ENCODE measurements around the gene DHDDS.
"Not testable (repeated sequence)": the region's sequence is repeated elsewhere in the genome, so short reads cannot be mapped to it uniquely, and the experiment has no call there.

Gene DHDDS

DNA sequence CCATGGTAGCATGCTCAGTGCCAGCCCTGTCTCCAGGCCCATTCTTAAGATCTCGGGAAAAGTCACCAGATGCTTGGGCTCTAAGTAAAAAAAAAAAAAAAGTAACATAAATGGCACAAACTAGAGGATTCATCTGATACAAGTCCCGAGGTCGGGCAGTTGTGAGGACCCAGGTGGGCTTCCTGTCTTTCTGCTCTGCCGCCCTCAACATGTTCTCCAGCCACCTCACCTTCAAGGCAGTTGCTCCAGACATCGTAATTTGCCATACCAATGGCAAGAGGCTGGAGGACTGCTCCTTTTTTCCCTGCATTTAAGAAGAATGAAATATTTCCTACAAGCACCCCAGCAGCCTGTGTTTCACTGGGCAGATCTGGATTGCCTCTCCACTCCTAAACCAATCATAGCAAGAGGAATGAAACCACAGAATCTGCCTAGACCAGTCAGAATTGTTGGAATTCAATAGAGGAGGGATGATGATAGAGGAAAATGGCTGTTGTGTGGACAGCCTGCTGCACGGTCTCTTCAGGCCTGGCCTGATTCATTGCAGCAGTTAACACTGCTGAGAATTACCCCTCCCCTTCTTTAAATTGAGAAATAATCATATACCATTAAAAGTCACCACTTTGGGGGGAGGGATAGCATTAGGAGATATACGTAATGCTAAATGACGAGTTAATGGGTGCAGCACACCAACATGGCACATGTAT is 45.5 kb downstream of the DHDDS start:
- no peak for DNase-seq

DNA sequence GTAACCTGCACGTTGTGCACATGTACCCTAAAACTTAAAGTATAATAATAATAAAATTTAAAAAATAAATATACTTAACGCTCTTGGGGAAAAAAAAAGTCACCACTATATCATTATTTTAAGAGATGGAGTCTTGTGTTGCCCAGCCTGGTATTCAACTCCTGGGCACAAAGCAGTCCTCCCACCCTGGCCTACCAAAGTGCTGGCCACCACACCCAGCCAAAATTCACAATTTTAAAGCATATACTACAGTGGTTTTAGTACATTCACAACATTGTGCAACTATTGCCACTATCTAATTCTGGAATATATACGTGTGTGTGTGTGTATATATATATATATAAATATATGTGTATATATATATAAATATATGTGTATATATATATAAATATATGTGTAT is 46.0 kb downstream of the DHDDS start:
- no peak for DNase-seq

DNA sequence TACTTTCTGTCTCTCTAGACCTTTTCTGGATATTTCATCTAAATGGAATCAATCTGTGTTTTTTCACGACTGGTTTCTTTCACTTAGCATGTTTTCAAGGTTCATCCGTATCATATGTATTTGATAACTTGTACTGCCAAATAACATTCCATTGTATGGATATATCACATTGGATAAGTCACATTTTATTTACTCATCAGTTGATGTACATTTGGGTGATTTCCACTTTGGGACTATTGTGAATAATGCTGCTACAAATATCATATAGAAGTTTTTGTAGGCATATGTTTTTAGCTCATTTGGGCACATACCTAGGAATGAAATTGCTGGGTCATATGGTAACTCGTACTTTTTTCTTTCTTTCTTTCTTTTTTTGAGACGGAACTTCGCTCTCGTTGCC is 46.9 kb downstream of the DHDDS start:
- DNase-seq, result no peak

DNA sequence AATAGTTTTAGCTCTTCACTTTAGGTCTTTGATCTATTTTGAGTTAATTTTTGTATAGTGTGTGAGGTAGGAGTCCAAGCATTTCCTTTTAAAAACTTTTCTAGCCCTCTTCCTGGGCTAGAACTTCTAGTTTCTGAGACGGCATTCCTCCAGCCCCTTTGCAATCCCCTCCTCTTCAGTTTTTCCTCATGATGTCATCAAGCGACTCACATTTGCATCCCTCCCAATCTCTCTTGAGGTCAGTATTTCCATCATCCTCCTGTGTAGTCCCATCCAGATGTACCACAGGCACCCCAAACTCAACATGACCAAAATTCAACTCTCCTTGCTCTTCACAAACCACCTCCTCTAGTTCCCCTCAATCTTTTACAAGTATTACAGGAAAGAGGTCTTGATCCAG is 50.8 kb downstream of the DHDDS start:
- no peak for DNase-seq

DNA sequence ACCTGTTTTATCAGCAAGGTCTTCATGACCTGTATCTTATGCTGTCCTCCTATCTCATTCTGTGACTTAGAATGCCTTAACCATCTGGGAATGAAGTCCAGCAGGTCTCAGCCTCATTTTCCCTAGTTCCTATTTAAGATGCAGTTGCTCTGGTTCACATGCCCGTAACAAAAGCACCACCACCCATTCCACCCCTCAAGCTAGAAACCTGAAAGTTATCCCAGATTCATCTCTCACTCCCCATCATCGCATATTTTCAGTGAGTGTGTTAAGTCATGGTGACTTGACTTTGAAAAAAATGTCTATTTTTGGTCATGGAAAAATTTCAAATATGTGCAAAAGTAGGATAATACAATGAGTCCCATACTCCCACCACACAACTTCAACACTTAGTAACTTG is 51.9 kb downstream of the DHDDS start:
- no peak for DNase-seq

DNA sequence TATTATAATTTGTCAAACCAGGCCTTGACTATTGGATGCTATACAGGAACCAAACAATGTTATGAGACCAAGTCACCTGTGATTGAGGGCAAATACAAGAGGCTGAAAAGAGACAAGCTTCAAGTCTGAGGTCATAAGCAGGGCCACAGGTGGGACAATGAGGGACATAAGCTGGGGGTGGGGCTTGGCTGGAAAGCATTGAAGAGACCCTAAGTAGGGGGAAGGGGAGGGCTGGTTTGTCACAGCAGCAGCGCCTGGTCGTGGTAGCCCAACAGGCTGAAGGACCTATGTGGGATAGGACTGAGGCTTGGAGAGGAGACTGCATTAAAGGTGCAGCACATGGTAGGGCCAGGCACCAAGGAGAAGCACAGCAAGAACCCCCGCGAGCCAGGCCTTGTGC is 58.0 kb downstream of the DHDDS start:
- no peak for DNase-seq

DNA sequence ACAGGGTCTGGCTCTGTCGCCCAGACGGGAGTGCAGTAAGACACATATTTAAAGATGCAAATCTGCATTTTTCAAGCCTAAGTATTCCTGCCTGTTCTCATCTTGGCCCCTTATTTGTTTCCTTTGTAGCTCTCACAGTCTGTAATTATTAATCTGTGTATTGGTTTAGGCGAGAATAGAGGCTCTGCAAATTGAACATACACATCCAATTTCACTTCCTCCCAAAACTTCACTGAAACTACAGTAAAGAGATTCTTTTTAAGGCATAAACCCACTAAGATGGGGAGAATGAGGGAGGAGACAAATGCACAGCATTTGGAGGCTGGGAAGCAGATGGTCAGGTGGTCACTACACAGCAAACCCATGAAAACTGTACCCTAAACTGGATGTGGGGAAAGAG is 61.1 kb downstream of the DHDDS start:
- DNase-seq, result no peak

DNA sequence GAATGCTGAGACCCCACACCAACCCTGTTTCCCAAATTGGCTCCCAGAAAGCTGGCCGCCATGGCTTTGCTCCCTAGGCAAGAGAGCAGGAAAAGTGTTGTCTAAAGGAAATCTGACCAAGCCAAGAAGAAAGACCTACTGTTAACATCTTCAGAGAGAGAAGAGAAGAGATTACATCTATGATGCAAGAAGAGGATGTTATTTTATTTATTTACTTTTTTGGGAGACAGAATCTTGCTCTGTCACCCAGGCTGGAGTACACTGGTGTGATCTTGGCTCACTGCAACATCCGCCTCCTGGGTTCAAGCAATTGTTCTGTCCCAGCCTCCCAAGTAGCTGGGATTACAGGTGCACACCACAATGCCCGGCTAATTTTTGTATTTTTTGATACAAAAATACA is 61.8 kb downstream of the DHDDS start:
- DNase-seq, result no peak

DNA sequence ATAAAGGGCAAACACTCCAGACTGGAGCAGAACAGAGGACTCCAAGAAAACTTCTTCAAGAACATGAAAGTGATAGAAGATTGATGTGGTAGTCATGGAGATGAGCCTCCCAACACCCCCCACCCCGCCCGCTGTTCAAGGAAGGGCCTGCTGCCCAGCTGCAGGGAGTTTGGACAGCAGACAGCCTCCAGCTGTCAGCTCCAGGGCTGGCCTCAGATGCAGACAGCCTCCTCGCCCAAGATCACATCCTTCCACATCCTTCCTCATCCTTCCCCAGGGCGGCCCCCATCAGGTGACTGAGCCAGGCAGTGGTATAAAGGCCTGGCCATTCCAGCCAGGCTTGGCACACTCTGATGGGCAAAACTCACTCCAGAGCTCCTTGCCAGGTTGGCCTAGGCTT is 64.7 kb downstream of the DHDDS start:
- DNase-seq, result no peak

DNA sequence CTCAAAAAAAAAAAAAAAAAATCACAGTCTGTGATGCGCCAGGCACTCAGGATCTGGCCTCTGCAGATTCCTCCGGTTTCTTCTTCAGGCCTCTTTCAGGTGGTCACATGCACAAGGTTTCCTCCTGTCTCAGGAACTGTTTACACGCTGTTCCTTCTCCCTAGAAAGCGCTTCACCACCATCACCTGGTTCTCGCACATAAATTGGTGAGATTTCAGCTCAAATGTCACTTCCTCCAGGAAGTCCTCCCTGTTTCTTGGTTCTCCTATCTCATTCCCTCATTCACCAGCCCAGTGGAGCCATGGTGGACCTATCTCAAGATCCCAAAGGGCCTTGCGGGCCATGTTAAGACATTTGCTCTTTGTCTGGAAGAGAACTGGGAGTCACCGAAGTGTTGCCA is 66.8 kb downstream of the DHDDS start:
- no peak for DNase-seq

DNA sequence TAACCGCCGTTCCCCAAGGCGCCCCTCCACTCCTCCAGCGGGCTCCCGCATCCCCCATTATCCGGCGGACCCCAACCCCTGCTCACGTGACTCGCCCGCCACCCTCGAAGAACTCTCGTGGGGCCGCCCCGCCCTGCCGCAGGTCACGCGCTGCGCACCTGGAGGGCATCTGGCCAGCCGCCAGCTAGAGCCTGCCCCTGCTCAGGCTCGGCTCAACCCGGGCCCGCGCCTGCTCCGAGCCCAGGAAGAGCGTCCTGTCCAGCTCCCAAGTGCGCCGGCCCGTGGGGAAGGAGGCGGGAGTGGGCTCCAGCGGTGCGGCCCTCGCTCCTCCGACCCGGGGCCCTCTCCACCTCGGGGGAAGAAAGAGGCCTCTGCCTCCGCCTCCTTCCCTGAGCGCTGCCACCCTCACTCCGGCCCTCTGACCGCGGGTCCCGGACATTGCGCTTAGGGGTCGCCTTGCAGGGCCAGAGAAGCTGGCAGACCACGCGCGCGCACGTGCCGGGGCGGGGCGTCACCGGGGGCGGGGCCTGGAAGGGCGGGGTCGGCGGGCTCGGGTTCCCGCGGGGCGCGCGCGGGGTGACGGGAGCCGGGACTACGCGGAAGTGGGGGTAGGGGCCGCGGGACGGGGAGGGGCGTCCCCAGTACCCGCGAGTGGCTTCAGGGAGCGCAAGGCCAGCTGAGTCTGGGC is 68.5 kb downstream of the DHDDS start:
- DNase-seq, result peak; percentile 83

DNA sequence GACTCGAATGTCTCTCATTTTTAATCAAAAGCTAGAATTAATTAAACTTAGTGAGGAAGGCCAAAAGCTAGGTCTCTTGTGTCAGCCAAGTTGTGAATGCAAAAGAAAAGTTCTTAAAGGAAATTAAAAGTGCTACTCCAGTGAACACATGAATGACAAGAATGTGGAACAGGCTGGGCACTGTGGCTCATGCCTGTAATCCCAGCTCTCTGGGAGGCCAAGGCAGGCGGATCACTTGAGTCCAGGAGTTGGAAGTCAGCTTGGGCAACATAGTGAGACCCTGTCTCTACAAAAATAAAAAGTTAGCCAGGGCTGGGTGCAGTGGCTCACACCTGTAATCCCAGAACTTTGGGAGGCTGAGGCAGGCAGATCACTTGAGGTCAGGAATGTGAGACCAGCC is 78.6 kb downstream of the DHDDS start:
- not testable (repeated sequence) for DNase-seq

DNA sequence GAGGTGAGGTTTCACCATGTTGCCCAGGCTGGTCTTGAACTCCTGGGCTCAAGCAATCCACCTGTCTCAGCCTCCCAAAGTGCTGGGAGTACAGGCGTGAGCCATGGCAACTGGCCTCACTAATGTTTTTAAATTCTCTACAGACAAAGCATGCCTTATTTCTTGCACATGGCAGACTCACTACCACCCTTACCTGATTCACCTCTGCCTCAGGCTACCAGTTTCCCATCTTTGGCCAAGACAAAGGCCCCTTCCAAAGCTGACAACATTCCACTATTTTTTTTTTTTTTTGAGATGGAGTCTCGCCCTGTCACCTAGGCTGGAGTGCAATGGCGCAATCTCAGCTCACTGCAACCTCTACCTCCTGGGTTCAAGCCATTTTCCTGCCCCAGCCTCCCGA is 83.7 kb downstream of the DHDDS start:
- not testable (repeated sequence) for DNase-seq

DNA sequence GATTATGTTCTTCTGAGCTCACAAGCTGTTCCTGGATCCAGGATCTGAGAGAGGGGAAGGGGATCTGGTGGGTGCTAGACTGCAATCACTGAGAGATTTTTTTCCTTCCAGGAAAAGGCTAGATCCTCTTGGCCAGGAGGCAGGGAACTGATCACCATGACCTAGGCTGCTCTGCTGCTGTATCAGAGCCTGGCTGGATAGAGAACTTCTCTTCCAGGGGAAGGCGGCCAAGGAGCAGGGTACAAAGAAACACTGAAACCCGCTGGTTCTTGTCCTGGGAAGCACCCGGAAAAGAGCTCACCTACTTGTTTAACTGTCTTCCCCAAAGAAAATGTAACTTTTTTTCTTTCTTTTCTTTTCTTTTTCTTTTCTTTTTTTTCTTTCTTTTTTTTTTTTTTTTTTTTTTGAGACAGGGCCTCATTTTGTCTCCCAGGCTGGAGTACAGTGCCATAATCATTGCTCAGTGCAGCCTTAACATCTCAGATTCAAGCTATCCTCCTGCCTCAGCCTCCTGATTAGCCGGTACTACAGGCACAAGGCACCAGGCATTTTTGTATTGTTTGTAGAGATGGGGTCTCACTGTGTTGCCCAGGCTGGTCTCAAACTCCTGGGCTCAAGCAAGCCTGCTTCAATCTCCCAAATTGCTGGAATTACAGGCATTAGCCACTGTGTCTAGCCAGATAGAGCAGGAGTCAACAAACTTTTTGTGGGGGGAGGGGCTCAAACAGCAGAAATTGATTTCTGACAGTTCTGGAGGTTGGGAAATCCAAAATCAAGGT is 85.1 kb downstream of the DHDDS start:
- no peak for DNase-seq

DNA sequence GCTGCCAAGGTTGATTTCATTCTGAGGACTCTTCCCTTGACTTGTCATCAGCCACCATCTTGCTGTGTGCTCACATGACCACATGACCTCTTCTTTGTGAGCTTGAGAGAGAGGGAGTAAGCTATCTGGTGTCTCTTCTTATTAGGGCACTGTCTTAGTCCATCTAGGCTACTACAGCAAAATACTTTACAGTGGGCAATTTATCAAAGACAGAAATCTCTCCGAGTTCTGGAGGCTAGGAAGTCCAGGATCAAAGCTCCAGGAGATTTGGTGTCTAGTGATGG is 85.6 kb downstream of the DHDDS start:
- DNase-seq, result no peak

DNA sequence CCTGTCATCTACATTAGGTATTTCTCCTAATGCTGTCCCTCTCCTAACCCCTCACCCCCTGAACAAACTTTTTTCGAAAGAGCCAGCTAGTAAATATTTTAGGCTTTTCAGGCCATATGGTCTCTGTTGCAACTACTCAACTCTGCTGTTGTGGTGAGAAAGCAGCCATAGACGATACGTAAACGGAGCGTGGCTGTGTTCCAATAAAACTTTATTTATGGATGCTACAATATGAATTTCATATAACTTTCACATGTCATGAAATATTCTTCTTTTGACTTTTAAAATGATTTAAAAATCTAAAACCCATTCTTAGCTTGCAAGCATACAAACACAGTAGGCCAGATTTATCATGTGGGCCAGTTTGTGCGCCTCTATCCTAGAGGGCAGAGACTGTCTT is 86.2 kb downstream of the DHDDS start:
- DNase-seq, result no peak

DNA sequence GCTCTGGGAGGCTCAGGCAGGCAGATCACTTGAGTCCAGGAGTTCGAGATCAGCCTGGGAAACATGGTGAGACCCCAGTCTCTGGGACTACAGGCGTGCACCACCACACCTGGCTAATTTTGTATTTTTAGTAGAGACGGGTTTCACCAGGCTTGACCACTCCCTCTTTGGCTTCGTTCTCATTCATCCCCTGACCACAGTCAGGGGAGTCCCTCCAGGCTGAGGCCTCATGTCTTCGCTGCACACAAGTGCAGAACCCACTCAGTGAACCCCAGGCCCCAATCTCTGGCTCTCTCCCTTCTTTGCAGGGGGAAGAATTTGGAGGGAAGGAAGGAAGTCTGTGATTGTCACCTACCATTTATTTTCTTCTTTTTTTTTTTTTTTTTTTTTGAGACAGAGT is 88.2 kb downstream of the DHDDS start:
- no peak for DNase-seq
